ENCODE measurements around the gene FAM174B.

DNA sequence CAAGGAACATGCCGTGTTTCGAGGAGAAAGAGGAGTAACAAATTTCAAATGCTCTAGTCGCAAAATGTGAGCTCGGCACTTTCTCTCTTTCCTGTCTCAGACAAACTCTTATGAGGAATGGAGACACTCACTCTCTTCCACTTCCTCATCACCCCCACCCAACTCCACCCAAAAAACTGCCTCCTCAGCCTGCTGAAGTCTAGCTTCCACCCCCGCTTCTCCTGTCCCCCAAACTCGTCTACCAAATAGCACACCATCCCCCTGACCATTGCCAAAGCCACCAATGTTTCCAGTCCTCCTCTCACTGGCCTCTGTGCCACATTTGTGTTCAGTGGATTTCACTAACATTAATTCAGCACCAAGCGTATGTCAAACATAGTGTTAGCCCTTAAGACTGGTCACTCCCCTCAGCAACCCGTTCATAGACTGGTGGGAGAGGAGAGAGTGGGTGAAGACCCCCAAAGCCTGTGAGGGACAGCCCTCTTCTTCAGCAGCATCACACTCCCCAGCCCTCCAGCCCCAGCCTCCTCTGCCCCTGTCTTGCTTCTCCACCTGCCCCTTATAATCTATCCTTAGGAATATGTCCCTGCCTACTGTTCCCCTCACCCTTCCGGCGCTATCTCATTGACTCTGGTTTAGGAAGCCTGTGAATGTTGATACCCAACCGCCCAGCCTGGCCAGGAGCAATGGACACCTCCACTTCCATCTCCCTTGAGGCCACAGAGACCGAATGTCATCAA, 77.3 kb downstream of the FAM174B start:
- TF ChIP-seq POLR2A (IDR thresholded peaks at IDR 0.05) (no peak), CTCF (IDR thresholded peaks at IDR 0.05) (no peak)

All from heart left ventricle (tissue), 13 donors.